ENCODE data around the gene IDH3G.

IDH3G gene

GRCh38 chrX:153814591-153815315 lies 20.6 kb upstream of the IDH3G start:
- no peak for DNase-seq

- DNase-seq: no peak
Measured at GRCh38 chrX:153813161-153813560, 19.0 kb upstream of the IDH3G start.

- DNase-seq: no peak
Measured at GRCh38 chrX:153812220-153812619, 18.0 kb upstream of the IDH3G start.

GRCh38 chrX:153807976-153808375 lies 13.8 kb upstream of the IDH3G start:
- no peak for DNase-seq

GRCh38 chrX:153806999-153807575 lies 12.9 kb upstream of the IDH3G start:
- no peak for DNase-seq

GRCh38 chrX:153805436-153805835 lies 11.3 kb upstream of the IDH3G start:
- no peak for DNase-seq

GRCh38 chrX:153804621-153805020 lies 10.4 kb upstream of the IDH3G start:
- no peak for DNase-seq

GRCh38 chrX:153804100-153804595 lies 10.0 kb upstream of the IDH3G start:
- DNase-seq: no peak

- no peak for DNase-seq
Measured at GRCh38 chrX:153803211-153804099, 9.3 kb upstream of the IDH3G start.

- DNase-seq: no peak
Measured at GRCh38 chrX:153802513-153803045, 8.4 kb upstream of the IDH3G start.

- no peak for DNase-seq
Measured at GRCh38 chrX:153801669-153802068, 7.5 kb upstream of the IDH3G start.

- no peak for DNase-seq
Measured at GRCh38 chrX:153800746-153801145, 6.6 kb upstream of the IDH3G start.

GRCh38 chrX:153800177-153800722 lies 6.1 kb upstream of the IDH3G start:
- DNase-seq: no peak

- DNase-seq: no peak
Measured at GRCh38 chrX:153799326-153799725, 5.2 kb upstream of the IDH3G start.

GRCh38 chrX:153797415-153798015 lies 3.3 kb upstream of the IDH3G start:
- DNase-seq: no peak

GRCh38 chrX:153794897-153795816 lies 982 bp upstream of the IDH3G start:
- DNase-seq: no peak

GRCh38 chrX:153793291-153793690 lies 884 bp downstream of the IDH3G start:
- no peak for DNase-seq

- no peak for DNase-seq
Measured at GRCh38 chrX:153792368-153792767, 1.8 kb downstream of the IDH3G start.

- DNase-seq: no peak
Measured at GRCh38 chrX:153791104-153791852, 2.9 kb downstream of the IDH3G start.

GRCh38 chrX:153789654-153790053 lies 4.5 kb downstream of the IDH3G start:
- no peak for DNase-seq

GRCh38 chrX:153786669-153787068 lies 7.5 kb downstream of the IDH3G start:
- no peak for DNase-seq

All from retina (tissue), 1 donor.